Measurements from ENCODE around the gene SRMS. TPM values are rescaled to one million over a fixed set of nuclear protein-coding genes. Genes with fewer than 3 reads are reported as not detected.

SRMS gene
- total RNA-seq, 2 experiments from 2014 or later: not detected

GRCh38 chr20:63587256-63587655 lies 39.7 kb upstream of the SRMS start:
- Mint-ChIP-seq H3K4me1 (no peaks in the 10 kb centered on the region), H3K27ac (no peak overlapping the region), H3K4me3 (no peak overlapping the region), H3K36me3 (ENCODE audit: low read depth) (peaks cover 23% of the 10 kb centered on the region), H3K9me3 (no peaks in the 10 kb centered on the region), H3K27me3 (peaks cover 8% of the 10 kb centered on the region)
- ChIA-PET POLR2A (interaction anchor here (1.3 kb wide), 1 partner anchor 14 kb away, joined by 4 read pairs; the partner anchor contains the start of gene HELZ2), CTCF (no interaction called here)
- DNase-seq: no peak

GRCh38 chr20:63586797-63587196 lies 39.2 kb upstream of the SRMS start:
- Mint-ChIP-seq H3K9me3 (no peaks in the 10 kb centered on the region), H3K27ac (no peak overlapping the region), H3K36me3 (ENCODE audit: low read depth) (peaks cover 23% of the 10 kb centered on the region), H3K4me1 (no peaks in the 10 kb centered on the region), H3K27me3 (peaks cover 8% of the 10 kb centered on the region), H3K4me3 (no peak overlapping the region)
- DNase-seq: no peak
- ChIA-PET POLR2A (no interaction called here), CTCF (no interaction called here)

- Mint-ChIP-seq H3K4me3 (no peak overlapping the region), H3K27me3 (peaks cover 8% of the 10 kb centered on the region), H3K36me3 (ENCODE audit: low read depth) (peaks cover 16% of the 10 kb centered on the region), H3K9me3 (no peaks in the 10 kb centered on the region), H3K27ac (no peak overlapping the region), H3K4me1 (no peaks in the 10 kb centered on the region)
- DNase-seq: no peak
- ChIA-PET CTCF (no interaction called here), POLR2A (no interaction called here)
Observed at GRCh38 chr20:63585616-63586565, 38.3 kb upstream of the SRMS start.

GRCh38 chr20:63582382-63583063 lies 35.0 kb upstream of the SRMS start:
- Mint-ChIP-seq H3K36me3 (ENCODE audit: low read depth) (peaks cover 4% of the 10 kb centered on the region), H3K4me3 (no peak overlapping the region), H3K4me1 (no peaks in the 10 kb centered on the region), H3K27me3 (peaks cover 30% of the 10 kb centered on the region), H3K9me3 (no peaks in the 10 kb centered on the region), H3K27ac (no peak overlapping the region)
- POLR2A ChIA-PET: interaction anchor here (0.6 to 2.0 kb wide), 4 partner anchors 29 to 76 kb away, joined by 3 to 5 read pairs (median 4); partner anchors contain the start of genes PPDPF and RTEL1
- CTCF ChIA-PET: interaction anchor here (0.5 to 1.9 kb wide), 3 partner anchors 9 to 74 kb away, joined by 3 to 14 read pairs (median 3); no protein-coding TSS in a partner anchor
- no peak for DNase-seq

GRCh38 chr20:63580796-63581461 lies 33.4 kb upstream of the SRMS start:
- Mint-ChIP-seq H3K36me3 (ENCODE audit: low read depth) (no peaks in the 10 kb centered on the region), H3K27me3 (peaks cover 38% of the 10 kb centered on the region), H3K27ac (no peak overlapping the region), H3K4me3 (no peak overlapping the region), H3K9me3 (no peaks in the 10 kb centered on the region), H3K4me1 (peaks cover 2% of the 10 kb centered on the region)
- DNase-seq: peak; percentile 80
- ChIA-PET POLR2A (interaction anchor here (0.9 to 2.0 kb wide), 4 partner anchors 9 to 284 kb away, joined by 3 to 5 read pairs (median 3); partner anchors contain the start of genes PPDPF, RTEL1 and TPD52L2), CTCF (interaction anchor here (0.6 to 1.9 kb wide), 2 partner anchors 14 to 61 kb away, joined by 3 to 14 read pairs; no protein-coding TSS in a partner anchor)

- Mint-ChIP-seq H3K36me3 (ENCODE audit: low read depth) (no peaks in the 10 kb centered on the region), H3K27ac (no peak overlapping the region), H3K9me3 (no peaks in the 10 kb centered on the region), H3K27me3 (peaks cover 47% of the 10 kb centered on the region), H3K4me3 (no peak overlapping the region), H3K4me1 (peaks cover 5% of the 10 kb centered on the region)
- ChIA-PET POLR2A (no interaction called here), CTCF (no interaction called here)
- DNase-seq: no peak
Observed at GRCh38 chr20:63579017-63579694, 31.6 kb upstream of the SRMS start.

- H3K9me3 Mint-ChIP-seq: no peaks in the 10 kb centered on the region
- no peaks in the 10 kb centered on the region for H3K36me3 Mint-ChIP-seq (ENCODE audit: low read depth)
- POLR2A ChIA-PET: no interaction called here
- CTCF ChIA-PET: interaction anchor here (0.7 kb wide), 1 partner anchor 22 kb away, joined by 3 read pairs; no protein-coding TSS in a partner anchor
- DNase-seq: no peak
- no peak overlapping the region for H3K27ac Mint-ChIP-seq
- peaks cover 5% of the 10 kb centered on the region for H3K4me1 Mint-ChIP-seq
- peaks cover 47% of the 10 kb centered on the region for H3K27me3 Mint-ChIP-seq
- no peak overlapping the region for H3K4me3 Mint-ChIP-seq
Observed at GRCh38 chr20:63578224-63579016, 30.9 kb upstream of the SRMS start.

- Mint-ChIP-seq H3K9me3 (no peaks in the 10 kb centered on the region), H3K4me3 (no peak overlapping the region), H3K36me3 (ENCODE audit: low read depth) (no peaks in the 10 kb centered on the region), H3K27me3 (peaks cover 39% of the 10 kb centered on the region), H3K27ac (no peak overlapping the region), H3K4me1 (peaks cover 5% of the 10 kb centered on the region)
- DNase-seq: no peak
- ChIA-PET CTCF (no interaction called here), POLR2A (no interaction called here)
Observed at GRCh38 chr20:63577317-63577894, 29.9 kb upstream of the SRMS start.

GRCh38 chr20:63576311-63576710 lies 28.8 kb upstream of the SRMS start:
- ChIA-PET POLR2A (no interaction called here), CTCF (interaction anchor here (0.7 kb wide), 1 partner anchor 10 kb away, joined by 4 read pairs; no protein-coding TSS in a partner anchor)
- Mint-ChIP-seq H3K27me3 (peaks cover 39% of the 10 kb centered on the region), H3K36me3 (ENCODE audit: low read depth) (no peaks in the 10 kb centered on the region), H3K4me1 (peaks cover 5% of the 10 kb centered on the region), H3K9me3 (no peaks in the 10 kb centered on the region), H3K4me3 (no peak overlapping the region), H3K27ac (no peak overlapping the region)
- no peak for DNase-seq

GRCh38 chr20:63574829-63575743 lies 27.5 kb upstream of the SRMS start:
- Mint-ChIP-seq H3K27me3 (peaks cover 33% of the 10 kb centered on the region), H3K27ac (no peak overlapping the region), H3K4me1 (peaks cover 6% of the 10 kb centered on the region), H3K36me3 (ENCODE audit: low read depth) (no peaks in the 10 kb centered on the region), H3K4me3 (peak overlapping the region; percentile 83), H3K9me3 (no peaks in the 10 kb centered on the region)
- POLR2A ChIA-PET: interaction anchor here (1.1 to 2.6 kb wide), 7 partner anchors 10 to 290 kb away, joined by 3 to 14 read pairs (median 6); partner anchors contain the start of genes PTK6, RTEL1 and TPD52L2
- no peak for DNase-seq
- CTCF ChIA-PET: interaction anchor here (0.5 kb wide), 1 partner anchor 9 kb away, joined by 3 read pairs; no protein-coding TSS in a partner anchor

All from activated CD4-positive, alpha-beta memory T cell treated with anti-CD3 and anti-CD28 coated beads, Interleukin-2, amount 10 ng/mL, durations not matched to agents 7 days and 5 days (primary cell).